NT2/D1 (cell line): ENCODE results near the gene TSR1.

Experiments
- DNase-seq: peaks from one replicate; pipeline ENCODE4 v3.0.0-alpha.2; 2011; ENCODE audit warnings: low read depth, low spot score
- H3K27me3 ChIP-seq: 2 replicates; pipeline ENCODE4 v1.6.0; 2011; ENCODE audit warnings: mild to moderate bottlenecking; ENCODE audit not compliant: insufficient read length, insufficient read depth
- H3K36me3 ChIP-seq: 2 replicates; pipeline ENCODE4 v1.6.1; 2011; ENCODE audit warnings: mild to moderate bottlenecking, low read length, mixed read lengths; ENCODE audit not compliant: insufficient read depth, insufficient read length
- H3K4me1 ChIP-seq: 2 replicates; pipeline ENCODE4 v1.5.1; 2011; ENCODE audit not compliant: insufficient read depth, insufficient read length
- H3K4me3 ChIP-seq: 2 replicates; pipeline ENCODE4 v1.5.1; 2011; ENCODE audit warnings: low read depth; ENCODE audit not compliant: insufficient read length
- H3K9ac ChIP-seq: 2 replicates; pipeline ENCODE4 v1.6.0; 2011; ENCODE audit warnings: low read depth; ENCODE audit not compliant: insufficient read length
- H3K9me3 ChIP-seq: 2 replicates; pipeline ENCODE4 v1.5.1; 2011; ENCODE audit warnings: mild to moderate bottlenecking, low read length; ENCODE audit not compliant: insufficient read depth
- SUZ12 ChIP-seq: IDR thresholded peaks from 2 replicates; pipeline ENCODE4 v1.6.1; 2011; ENCODE audit not compliant: insufficient read length, insufficient read depth; ENCODE audit errors: extremely low read depth
- YY1 ChIP-seq: IDR thresholded peaks from 2 replicates; pipeline ENCODE4 v1.6.1; 2011; ENCODE audit not compliant: insufficient read length, insufficient read depth
- ZNF274 ChIP-seq: IDR thresholded peaks from 2 replicates; pipeline ENCODE4 v1.6.1; 2011; ENCODE audit warnings: mild to moderate bottlenecking, low read depth, low read length

The TSR1 gene

DNA sequence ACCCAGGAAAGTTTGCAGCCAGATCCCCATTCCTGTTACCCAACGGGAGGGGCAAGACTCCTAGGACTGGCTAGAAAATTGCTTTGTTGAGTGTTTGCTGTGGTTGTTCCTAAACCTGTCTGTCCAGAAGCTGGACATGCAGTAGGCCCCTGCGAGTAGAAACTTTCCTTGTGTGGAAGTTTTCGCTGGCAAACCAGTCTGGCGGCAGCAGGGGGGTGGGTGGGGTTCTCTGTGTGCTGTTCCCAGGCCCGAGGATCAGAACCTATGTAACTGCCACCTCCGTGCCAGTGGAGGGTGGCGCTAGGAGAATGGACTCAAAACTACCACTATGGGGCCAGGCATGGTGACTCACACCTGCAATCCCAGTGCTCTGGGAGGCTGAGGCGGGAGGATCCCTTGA, 10.2 kb upstream of the TSR1 start:
- H3K27me3 ChIP-seq, result no peaks in the 10 kb centered on the region
- no peaks in the 10 kb centered on the region for H3K9me3 ChIP-seq
- TF ChIP-seq ZNF274, result no peak
- TF ChIP-seq YY1, result no peak
- no peak for TF ChIP-seq SUZ12
- no peak overlapping the region for H3K4me3 ChIP-seq
- H3K9ac ChIP-seq, result no peak overlapping the region
- DNase-seq, result no peak
- peaks cover 2% of the 10 kb centered on the region for H3K4me1 ChIP-seq
- H3K36me3 ChIP-seq, result peaks cover 29% of the 10 kb centered on the region

DNA sequence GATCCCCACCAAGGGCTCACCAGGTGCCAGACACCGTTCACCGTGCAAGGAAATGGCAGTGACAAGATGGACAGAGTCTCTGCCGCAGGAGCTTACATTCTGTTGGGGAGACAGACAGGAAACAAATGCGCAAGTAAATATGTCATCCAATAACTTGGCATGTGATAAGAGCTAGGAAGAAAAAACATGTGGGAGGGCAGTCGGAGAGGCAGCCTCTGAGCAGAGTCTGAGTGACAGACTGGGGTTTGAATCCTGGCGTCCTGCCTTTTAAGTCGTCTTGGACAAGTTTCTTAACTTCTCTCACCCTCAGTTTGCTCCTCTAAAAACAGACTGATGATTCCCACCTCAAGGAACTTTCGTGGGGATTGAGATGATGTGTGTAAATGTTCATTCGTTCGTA, 8.3 kb upstream of the TSR1 start:
- Histone ChIP-seq H3K4me3 (no peak overlapping the region), H3K4me1 (peaks cover 2% of the 10 kb centered on the region), H3K9me3 (no peaks in the 10 kb centered on the region), H3K36me3 (peaks cover 30% of the 10 kb centered on the region), H3K27me3 (no peaks in the 10 kb centered on the region), H3K9ac (no peak overlapping the region)
- TF ChIP-seq ZNF274 (no peak), SUZ12 (no peak), YY1 (no peak)
- no peak for DNase-seq

DNA sequence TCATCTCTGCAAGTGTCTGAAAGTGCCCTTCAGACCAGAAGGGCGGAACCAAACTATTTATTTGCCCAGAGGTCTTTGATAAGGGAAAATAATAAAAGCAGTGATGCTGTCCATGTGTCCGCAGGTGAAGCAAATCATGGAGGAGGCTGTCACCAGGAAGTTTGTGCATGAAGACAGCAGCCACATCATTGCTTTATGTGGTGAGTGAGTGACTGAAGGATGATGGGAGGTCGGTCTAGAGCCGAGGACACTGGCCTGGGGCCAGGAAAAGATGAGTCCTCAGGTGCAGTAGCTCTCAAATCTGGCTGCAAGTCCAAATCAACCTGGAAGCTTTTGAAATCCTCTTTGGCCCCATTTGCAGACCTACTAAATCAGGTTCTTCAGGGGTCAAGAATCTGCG, 7.2 kb upstream of the TSR1 start:
- Histone ChIP-seq H3K9me3 (no peaks in the 10 kb centered on the region), H3K36me3 (peaks cover 30% of the 10 kb centered on the region), H3K4me3 (no peak overlapping the region), H3K9ac (no peak overlapping the region), H3K4me1 (peaks cover 2% of the 10 kb centered on the region), H3K27me3 (no peaks in the 10 kb centered on the region)
- DNase-seq, result no peak
- TF ChIP-seq SUZ12, result no peak
- TF ChIP-seq YY1, result no peak
- TF ChIP-seq ZNF274, result no peak

DNA sequence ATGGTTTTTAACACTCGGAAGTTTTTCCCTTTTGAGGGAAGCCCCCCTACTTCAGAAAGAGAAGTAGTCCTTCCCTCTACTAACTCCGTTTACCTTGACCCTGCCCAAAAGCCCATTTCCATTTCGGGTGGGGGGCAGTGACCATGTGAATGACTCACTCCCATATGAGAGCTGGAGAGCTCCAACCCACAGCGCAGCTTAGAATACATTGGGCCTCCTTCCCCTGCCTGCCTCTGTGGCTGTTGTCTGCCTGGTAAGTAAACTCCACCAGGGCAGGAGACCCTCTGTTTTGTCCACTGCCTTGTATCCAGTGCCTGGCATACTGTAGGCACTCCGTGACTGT, 2.0 kb upstream of the TSR1 start:
- TF ChIP-seq SUZ12, result no peak
- TF ChIP-seq ZNF274, result no peak
- no peak for TF ChIP-seq YY1
- peaks cover 4% of the 10 kb centered on the region for H3K4me1 ChIP-seq
- no peak for DNase-seq
- peak overlapping the region; percentile 99 for H3K9ac ChIP-seq
- H3K9me3 ChIP-seq, result no peaks in the 10 kb centered on the region
- H3K36me3 ChIP-seq, result peaks cover 36% of the 10 kb centered on the region
- H3K27me3 ChIP-seq, result no peaks in the 10 kb centered on the region
- peak overlapping the region; percentile 98 for H3K4me3 ChIP-seq

DNA sequence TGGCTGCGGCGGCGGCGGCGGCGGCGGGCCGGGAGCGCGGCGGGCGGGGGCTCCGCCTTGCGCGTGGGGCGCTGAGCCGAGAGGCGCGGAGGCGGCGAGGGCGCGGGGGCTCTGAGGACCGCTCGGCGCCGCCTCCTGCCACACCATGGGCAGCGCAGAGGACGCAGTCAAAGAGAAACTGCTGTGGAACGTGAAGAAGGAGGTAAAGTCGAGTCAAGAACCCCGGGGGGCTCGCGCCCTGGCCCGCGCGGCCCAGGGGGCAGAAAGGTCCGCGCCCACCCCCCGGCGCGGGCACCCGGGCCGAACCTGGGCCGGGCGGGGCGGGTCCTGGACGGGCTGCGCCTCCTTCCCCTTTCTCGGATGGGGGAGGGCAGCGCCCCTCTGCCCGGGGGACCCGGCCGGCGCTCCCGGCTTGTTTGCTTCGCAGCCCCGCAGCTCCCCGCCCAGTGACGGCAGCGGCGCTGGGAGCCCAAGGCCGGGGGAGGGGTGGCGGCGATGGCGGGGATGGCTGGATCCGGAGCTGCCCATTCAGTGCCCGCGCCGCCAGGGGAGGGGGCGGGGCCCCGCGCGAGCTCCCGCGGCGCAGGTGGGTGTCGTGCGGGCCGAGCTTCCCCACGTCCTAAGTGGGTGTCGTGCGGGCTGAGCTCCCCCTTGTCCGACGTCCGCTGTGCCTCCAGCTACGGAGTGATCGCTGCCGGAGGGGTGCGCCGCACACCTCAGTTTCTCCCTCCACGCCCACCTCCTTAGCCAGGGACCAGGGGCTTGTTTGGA, 1.5 kb upstream of the TSR1 start:
- no peak for DNase-seq
- Histone ChIP-seq H3K9me3 (no peaks in the 10 kb centered on the region), H3K4me1 (peaks cover 4% of the 10 kb centered on the region), H3K9ac (peak overlapping the region; percentile 99), H3K27me3 (no peaks in the 10 kb centered on the region), H3K4me3 (peak overlapping the region; percentile 98), H3K36me3 (peaks cover 39% of the 10 kb centered on the region)
- no peak for TF ChIP-seq ZNF274

DNA sequence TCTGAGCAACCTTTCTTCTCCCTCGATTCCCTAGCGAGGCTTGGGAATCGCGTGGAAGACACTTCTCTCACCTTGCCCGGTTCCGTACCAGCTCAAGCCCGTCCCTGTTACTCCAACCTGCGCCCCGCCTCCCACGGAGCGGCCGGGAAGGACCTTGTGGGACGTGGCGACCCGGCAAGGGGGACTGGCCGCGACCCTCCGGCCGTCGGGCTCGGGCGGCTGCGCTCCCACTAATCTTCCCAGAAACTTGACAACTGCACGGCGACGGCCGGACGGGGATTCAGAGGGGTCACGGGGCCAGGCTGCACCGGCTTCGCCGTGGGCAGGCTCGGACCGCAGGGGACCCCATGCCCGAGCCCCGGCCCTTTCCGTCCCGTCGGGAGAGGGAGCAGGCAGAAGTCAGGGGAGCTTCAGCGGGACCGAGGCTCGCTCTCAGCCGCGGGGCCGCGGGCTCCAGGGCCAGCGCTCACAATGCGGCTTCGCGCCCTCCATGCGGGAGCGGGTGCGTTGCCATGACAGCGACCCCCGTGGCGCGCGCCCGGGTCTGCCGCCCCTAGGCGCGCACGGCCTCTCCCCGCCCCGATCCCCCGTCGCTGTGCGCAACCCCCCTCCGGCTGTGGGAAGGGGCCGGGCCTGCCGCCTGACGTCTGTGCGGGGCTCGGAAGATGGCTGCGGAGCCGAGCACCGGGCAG, 741 bp upstream of the TSR1 start, which contains the start of gene SGSM2:
TSS of gene SGSM2 (plus strand) at position 650 of the 692 bp plus-strand sequence. CDS start 188 bp downstream, outside the sequence.
- no peak for TF ChIP-seq ZNF274
- no peak for TF ChIP-seq SUZ12
- H3K9ac ChIP-seq, result peak within 1 kb of the TSS; percentile 99
- H3K9me3 ChIP-seq, result no peaks in the 10 kb centered on the region
- H3K27me3 ChIP-seq, result no peaks in the 10 kb centered on the region
- peaks cover 44% of the 10 kb centered on the region for H3K36me3 ChIP-seq
- no peak for DNase-seq
- H3K4me1 ChIP-seq, result peaks cover 4% of the 10 kb centered on the region
- H3K4me3 ChIP-seq, result peak within 1 kb of the TSS; percentile 98

DNA sequence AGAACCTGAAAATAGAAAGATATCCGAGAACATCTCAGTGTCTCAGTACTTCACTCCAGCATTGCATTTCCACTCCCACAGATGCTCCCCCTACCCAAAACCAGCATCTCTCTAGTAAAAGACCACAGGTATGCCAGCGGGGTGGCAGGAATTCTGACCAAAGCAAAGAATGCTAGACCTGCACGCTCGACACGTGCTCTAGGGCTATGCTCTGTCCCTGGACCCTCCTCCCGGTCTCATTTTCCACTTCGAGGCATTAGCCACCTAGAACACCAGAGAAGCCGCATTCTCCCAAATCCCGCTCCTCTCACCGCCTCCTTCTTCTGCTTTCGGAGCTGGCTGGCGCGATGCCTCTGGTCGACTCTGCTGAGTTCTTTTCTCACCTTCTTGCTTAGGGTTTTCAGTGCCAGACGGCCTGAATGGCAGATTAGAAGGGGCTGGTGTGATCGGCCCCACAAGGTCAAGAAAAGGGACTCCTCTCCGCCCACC, 487 bp downstream of the TSR1 start:
- Histone ChIP-seq H3K36me3 (peaks cover 48% of the 10 kb centered on the region), H3K4me1 (peaks cover 4% of the 10 kb centered on the region), H3K27me3 (no peaks in the 10 kb centered on the region), H3K9ac (peak overlapping the region; percentile 99), H3K4me3 (peak overlapping the region; percentile 98), H3K9me3 (no peaks in the 10 kb centered on the region)
- TF ChIP-seq SUZ12, result no peak
- no peak for TF ChIP-seq ZNF274
- no peak for TF ChIP-seq YY1
- no peak for DNase-seq
